ENCODE measurements around the gene MEAK7. TPM values are rescaled to one million over a fixed set of nuclear protein-coding genes. Genes with fewer than 3 reads are reported as not detected.
"Not testable (repeated sequence)": the region's sequence is repeated elsewhere in the genome, so short reads cannot be mapped to it uniquely, and the experiment has no call there.

MEAK7 gene
- total RNA-seq, 4 donors from 2014 or later, result 2.6 to 7.1 (median 5.0) TPM

- Histone ChIP-seq H3K27ac (no peak overlapping the region), H3K9me3 (no peaks in the 10 kb centered on the region), H3K4me3 (no peak overlapping the region), H3K4me1 (no peaks in the 10 kb centered on the region), H3K36me3 (no peaks in the 10 kb centered on the region), H3K27me3 (peaks cover 0 to 17% (median 0%) of the 10 kb centered on the region in 3 donors)
- no peak for TF ChIP-seq POLR2A (IDR thresholded peaks at IDR 0.05)
- TF ChIP-seq, protein P1, sequence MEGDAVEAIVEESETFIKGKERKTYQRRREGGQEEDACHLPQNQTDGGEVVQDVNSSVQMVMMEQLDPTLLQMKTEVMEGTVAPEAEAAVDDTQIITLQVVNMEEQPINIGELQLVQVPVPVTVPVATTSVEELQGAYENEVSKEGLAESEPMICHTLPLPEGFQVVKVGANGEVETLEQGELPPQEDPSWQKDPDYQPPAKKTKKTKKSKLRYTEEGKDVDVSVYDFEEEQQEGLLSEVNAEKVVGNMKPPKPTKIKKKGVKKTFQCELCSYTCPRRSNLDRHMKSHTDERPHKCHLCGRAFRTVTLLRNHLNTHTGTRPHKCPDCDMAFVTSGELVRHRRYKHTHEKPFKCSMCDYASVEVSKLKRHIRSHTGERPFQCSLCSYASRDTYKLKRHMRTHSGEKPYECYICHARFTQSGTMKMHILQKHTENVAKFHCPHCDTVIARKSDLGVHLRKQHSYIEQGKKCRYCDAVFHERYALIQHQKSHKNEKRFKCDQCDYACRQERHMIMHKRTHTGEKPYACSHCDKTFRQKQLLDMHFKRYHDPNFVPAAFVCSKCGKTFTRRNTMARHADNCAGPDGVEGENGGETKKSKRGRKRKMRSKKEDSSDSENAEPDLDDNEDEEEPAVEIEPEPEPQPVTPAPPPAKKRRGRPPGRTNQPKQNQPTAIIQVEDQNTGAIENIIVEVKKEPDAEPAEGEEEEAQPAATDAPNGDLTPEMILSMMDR (IDR thresholded peaks at IDR 0.05 in 4 of 5, conservative IDR thresholded peaks at IDR 0.05 in 1 of 5), result no peak
- DNase-seq, result no peak
- ATAC-seq, result no peak
- intact Hi-C loops (cut with DNase I; ENCODE audit: low total_unique reads), result no loop called here
- in situ Hi-C loops (cut with MboI; ENCODE audit: low sequenced_read_pairs in 4 of 4), result loop anchor here in 2 of 4 donors (25.0 kb wide), 2 partner anchors 441 to 466 kb away; no protein-coding TSS in a partner anchor
Measured at GRCh38 chr16:84520725-84521496, 16.5 kb upstream of the MEAK7 start.

DNA sequence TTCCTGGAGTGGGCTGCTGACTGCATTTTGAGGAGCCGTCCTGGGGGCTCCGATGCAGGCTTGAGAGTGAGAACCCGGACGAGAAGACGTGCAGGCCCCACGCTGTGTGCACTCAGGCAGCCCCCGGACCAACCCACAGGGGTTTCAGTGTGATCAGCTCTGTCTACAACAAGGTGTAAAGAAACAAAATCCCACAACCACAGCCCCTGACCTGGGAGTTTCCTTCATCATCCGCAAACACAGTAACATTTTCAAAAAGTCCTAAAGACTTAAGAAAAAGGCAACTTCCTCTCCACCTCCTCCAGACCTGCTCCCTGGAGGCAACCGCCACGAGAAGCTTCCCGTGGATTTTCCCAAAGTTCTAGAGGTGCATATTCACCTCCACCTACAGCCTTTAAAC is 15.4 kb upstream of the MEAK7 start:
- ATAC-seq (no peak), DNase-seq (no peak)
- H3K4me3 ChIP-seq, result no peak overlapping the region
- H3K27ac ChIP-seq, result no peak overlapping the region
- no peaks in the 10 kb centered on the region for H3K9me3 ChIP-seq
- peaks cover 0 to 13% (median 0%) of the 10 kb centered on the region in 3 donors for H3K27me3 ChIP-seq
- intact Hi-C loops (cut with DNase I; ENCODE audit: low total_unique reads), result no loop called here
- no peaks in the 10 kb centered on the region for H3K36me3 ChIP-seq
- in situ Hi-C loops (cut with MboI; ENCODE audit: low sequenced_read_pairs in 4 of 4), result loop anchor here in 3 of 4 donors (10.0 to 25.0 kb wide), 4 partner anchors 105 to 467 kb away; no protein-coding TSS in a partner anchor
- no peaks in the 10 kb centered on the region for H3K4me1 ChIP-seq
- TF ChIP-seq POLR2A (IDR thresholded peaks at IDR 0.05), result no peak
- TF ChIP-seq, protein P1 (IDR thresholded peaks at IDR 0.05 in 4 of 5, conservative IDR thresholded peaks at IDR 0.05 in 1 of 5), result no peak

DNA sequence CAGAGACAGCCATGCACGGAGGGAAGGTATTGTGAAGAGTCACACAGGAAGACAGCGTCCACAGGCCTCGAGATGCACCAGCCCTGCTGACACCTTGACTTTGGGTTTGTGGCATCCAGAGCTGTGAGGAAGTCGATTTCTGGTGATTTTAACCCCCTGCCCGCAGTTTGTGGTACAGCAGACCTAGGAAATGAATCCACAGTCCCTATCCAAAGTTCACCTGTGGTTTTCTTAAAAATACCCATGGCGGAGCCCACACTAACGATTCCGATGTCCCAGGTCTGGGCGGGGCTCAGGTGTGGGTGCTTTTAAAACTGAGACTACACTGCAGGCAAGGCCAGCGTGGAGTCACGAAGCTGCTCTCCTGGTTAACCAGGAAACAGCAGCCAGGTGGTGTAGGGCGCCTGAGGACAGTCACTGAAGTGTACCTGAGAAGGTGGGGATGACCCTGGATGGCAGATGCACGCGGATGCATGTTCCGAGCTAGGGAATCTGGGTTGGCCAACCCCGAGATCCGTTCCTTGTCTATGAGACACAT is 14.4 kb upstream of the MEAK7 start:
- H3K4me3 ChIP-seq, result no peak overlapping the region
- H3K27me3 ChIP-seq, result peaks cover 0 to 7% (median 0%) of the 10 kb centered on the region in 3 donors
- no peaks in the 10 kb centered on the region for H3K4me1 ChIP-seq
- TF ChIP-seq POLR2A (IDR thresholded peaks at IDR 0.05), result no peak
- TF ChIP-seq, protein P1 (IDR thresholded peaks at IDR 0.05 in 4 of 5, conservative IDR thresholded peaks at IDR 0.05 in 1 of 5), result no peak
- H3K9me3 ChIP-seq, result no peaks in the 10 kb centered on the region
- DNase-seq (no peak), ATAC-seq (no peak)
- intact Hi-C loops (cut with DNase I; ENCODE audit: low total_unique reads), result no loop called here
- H3K36me3 ChIP-seq, result no peaks in the 10 kb centered on the region
- no peak overlapping the region for H3K27ac ChIP-seq
- in situ Hi-C loops (cut with MboI; ENCODE audit: low sequenced_read_pairs in 4 of 4), result loop anchor here in 3 of 4 donors (10.0 to 25.0 kb wide), 4 partner anchors 106 to 468 kb away; no protein-coding TSS in a partner anchor

DNA sequence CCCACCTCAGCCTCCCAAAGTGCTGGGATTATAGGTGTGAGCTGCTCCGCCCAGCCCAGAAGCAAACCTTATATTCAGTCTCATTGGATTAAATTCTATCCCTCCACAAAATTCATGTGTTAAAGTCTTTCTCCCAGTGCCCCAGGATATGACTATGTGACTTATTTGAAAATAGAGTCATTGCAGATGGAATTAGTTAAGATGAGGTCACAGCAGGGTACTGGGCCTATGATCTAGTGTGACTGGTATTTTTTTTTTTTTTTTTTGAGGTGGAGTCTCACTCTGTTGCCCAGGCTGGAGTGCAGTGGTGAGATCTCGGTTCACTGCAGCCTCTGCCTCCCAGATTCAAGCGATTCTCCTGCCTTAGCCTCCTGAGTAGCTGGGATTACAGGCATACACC is 13.8 kb upstream of the MEAK7 start:
- in situ Hi-C loops (cut with MboI; ENCODE audit: low sequenced_read_pairs in 4 of 4), result loop anchor here in 3 of 4 donors (10.0 to 25.0 kb wide), 4 partner anchors 107 to 469 kb away; no protein-coding TSS in a partner anchor
- H3K9me3 ChIP-seq; H3K4me1 ChIP-seq; H3K27me3 ChIP-seq; intact Hi-C loops (cut with DNase I; ENCODE audit: low total_unique reads); ATAC-seq; DNase-seq; H3K27ac ChIP-seq; H3K4me3 ChIP-seq; H3K36me3 ChIP-seq: not testable (repeated sequence)

- Histone ChIP-seq H3K4me1 (no peaks in the 10 kb centered on the region), H3K27me3 (peaks cover 0 to 3% (median 0%) of the 10 kb centered on the region in 3 donors), H3K4me3 (no peak overlapping the region), H3K9me3 (no peaks in the 10 kb centered on the region), H3K36me3 (no peaks in the 10 kb centered on the region), H3K27ac (no peak overlapping the region)
- in situ Hi-C loops (cut with MboI; ENCODE audit: low sequenced_read_pairs in 4 of 4) (loop anchor here in 3 of 4 donors (10.0 to 25.0 kb wide), 4 partner anchors 107 to 470 kb away; no protein-coding TSS in a partner anchor), intact Hi-C loops (cut with DNase I; ENCODE audit: low total_unique reads) (no loop called here)
- TF ChIP-seq POLR2A (IDR thresholded peaks at IDR 0.05), result no peak
- ATAC-seq (no peak), DNase-seq (no peak)
Measured at GRCh38 chr16:84517366-84517765, 12.9 kb upstream of the MEAK7 start.

All from gastrocnemius medialis (tissue), 4 donors.